HG03342 (cell line): Measurements from ENCODE around the gene PSMB8.

Experiments used
- ATAC-seq: cut with Tn5 transposase; IDR thresholded peaks from one replicate; pipeline ENCODE4 v1.9.1; 2021; ENCODE audit warnings: mild to moderate bottlenecking, moderate library complexity; ENCODE audit not compliant: unreplicated experiment

PSMB8 gene

GRCh38 chr6:32857156-32857891, 13.5 kb upstream of the PSMB8 start:
- no peak for ATAC-seq

GRCh38 chr6:32855467-32856174, 11.8 kb upstream of the PSMB8 start:
- no peak for ATAC-seq

GRCh38 chr6:32854376-32855178, 10.7 kb upstream of the PSMB8 start:
- ATAC-seq: no peak

DNA sequence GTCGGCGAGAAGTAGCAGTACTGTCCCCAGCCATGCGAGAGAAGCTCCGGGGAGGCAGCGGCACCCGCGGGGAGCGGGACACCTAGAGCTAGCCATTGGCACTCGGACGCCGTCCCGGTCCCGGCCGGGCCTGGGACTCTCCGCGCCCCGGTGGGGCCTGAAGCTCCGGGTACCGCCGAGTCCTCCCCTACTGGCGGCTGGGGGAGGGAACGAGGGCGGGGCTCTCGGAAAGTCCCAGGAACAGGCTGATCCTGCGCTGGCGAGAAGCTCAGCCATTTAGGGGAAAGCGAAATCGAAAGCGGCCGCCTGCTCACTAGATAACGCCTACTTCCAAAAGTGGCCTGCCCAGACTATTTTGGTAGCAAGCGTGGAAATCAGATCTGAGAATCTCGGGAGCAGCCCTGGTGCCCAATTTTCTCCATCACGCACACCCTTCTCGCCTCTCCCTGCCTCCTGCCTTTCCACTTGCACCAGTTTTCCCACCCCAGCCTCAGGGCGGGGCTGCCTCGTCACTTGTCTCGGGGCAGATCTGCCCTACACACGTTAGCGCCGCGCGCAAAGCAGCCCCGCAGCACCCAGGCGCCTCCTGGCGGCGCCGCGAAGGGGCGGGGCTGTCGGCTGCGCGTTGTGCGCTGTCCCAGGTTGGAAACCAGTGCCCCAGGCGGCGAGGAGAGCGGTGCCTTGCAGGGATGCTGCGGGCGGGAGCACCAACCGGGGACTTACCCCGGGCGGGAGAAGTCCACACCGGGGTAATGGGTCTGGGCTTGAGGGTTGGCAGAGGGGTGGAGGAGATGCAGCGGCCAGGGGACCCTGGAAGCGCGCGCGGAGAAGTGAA, 9.9 kb upstream of the PSMB8 start, which contains the start of the genes PSMB9 and TAP1:
Gene PSMB9, plus strand, starts transcription at position 652 of the 835 bp plus-strand sequence. Its CDS starts 38 bp downstream, at position 690.
Gene TAP1, minus strand, starts transcription at position 164 of the 835 bp plus-strand sequence. Its CDS starts 68 bp downstream, at position 96.
- peak; percentile 78 for ATAC-seq

DNA sequence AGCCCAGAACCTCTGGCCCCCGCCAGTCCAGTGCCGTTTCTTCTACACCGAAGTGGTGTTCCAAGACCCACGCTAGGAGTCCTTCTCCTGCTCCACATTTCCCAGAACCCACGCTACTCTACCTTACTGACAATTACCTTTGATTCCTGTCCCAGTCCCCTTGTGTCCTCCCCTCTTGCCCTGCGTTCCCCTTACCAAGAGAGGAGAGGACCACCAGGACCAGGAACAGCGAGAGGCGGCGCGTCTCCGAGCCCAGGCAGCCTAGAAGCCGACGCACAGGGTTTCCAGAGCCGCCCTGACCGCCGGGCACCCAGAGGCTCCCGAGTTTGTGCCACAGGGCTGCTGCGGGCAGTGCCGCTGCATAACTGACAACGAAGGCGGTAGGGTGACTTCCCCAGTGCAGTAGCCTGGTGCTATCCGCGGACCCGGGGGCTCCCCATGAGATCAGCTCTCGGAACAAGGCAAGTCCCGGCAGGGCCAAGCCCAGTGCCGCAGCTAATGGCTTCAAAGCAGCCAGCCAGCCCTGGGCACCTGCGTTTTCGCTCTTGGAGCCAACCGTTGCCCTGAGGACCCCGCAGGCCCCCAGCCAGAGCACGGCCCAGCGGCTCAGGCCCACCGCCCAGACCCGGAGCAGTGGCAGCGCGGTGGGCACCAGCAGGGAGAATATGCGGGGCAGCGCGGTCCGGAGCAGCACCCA, 9.1 kb upstream of the PSMB8 start:
- no peak for ATAC-seq

- ATAC-seq: no peak
Measured at GRCh38 chr6:32852018-32852843, 8.4 kb upstream of the PSMB8 start.

- no peak for ATAC-seq
Measured at GRCh38 chr6:32851025-32851424, 7.2 kb upstream of the PSMB8 start.

DNA sequence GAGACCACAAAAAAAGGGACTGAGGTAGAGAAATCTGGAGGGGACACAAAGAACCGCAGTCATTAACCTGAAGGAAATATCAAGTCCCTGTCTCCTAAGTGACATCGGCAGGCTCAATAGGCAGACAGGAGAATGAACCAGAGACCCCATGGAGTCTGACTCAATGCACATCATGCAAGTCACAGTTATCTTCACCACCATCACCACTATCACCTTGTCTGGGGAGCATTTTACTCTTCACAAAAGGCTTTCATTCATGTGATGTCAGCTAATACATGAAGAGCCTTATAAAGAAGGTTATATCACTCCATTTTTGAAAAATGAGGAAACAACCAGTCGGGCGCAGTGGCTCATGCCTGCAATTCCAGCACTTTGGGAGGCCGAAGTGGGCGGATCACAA, 5.3 kb upstream of the PSMB8 start:
- no peak for ATAC-seq

DNA sequence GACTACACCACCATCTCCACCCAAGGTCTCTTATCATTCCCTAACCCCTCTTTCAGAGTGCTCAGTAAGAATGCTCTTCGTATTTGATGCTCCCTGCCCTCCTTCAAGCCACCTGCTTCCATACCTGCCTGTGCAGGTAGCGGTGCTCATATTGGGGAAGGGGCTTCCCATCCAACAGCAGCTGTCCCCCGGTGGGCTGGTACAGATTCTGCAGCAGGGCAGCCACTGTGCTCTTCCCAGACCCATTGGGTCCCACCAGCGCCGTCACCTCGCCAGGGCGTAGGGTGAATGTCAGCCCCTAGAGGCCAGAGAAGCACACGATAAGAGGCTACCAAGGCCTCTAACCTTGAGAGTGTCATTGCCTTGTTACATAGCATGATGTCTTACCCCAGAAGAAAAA, 3.9 kb upstream of the PSMB8 start:
- no peak for ATAC-seq

DNA sequence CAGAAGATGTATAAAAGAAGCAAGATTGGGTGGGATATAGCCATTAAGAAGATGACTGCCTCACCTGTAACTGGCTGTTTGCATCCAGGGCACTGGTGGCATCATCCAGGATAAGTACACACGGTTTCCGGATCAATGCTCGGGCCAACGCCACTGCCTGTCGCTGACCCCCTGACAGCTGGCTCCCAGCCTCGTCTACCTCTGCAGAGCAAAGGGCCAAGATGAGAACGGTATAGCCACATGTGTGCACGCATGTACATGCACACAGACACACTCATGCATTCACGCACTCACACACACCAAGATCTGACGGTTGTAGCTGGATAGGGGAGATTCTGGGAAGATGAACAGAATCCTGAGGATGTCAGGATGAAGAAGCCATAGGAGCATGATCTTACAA, 3.2 kb upstream of the PSMB8 start:
- ATAC-seq: no peak

DNA sequence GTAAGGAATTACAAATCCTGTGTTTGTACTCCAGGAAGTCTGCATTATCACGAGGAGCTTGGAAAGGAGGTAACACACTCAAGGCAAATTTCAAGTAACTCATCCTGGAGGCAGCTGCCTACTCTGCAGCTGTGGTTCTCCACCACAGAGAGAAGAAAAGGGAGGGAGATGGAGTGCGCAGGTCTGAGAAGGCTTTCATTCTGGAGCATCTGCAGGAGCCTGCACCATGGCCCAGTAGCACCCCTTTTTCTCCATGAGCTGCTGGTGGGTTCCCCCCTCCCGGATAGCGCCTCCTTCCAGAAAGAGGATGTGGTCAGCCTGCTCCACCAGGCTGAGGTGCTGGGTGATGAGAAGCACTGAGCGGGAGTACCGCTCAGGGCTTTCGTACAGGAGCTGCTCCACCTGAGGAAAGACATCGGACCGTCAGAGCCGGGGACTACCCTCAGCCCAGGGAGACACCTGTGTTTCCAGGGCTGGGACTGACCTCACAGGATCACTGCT, 1.6 kb upstream of the PSMB8 start:
- ATAC-seq: no peak

- no peak for ATAC-seq
Measured at GRCh38 chr6:32844839-32845383, 1.1 kb upstream of the PSMB8 start.

GRCh38 chr6:32843331-32843978, 392 bp downstream of the PSMB8 start:
- no peak for ATAC-seq

GRCh38 chr6:32842690-32843089, 1.2 kb downstream of the PSMB8 start:
- no peak for ATAC-seq

DNA sequence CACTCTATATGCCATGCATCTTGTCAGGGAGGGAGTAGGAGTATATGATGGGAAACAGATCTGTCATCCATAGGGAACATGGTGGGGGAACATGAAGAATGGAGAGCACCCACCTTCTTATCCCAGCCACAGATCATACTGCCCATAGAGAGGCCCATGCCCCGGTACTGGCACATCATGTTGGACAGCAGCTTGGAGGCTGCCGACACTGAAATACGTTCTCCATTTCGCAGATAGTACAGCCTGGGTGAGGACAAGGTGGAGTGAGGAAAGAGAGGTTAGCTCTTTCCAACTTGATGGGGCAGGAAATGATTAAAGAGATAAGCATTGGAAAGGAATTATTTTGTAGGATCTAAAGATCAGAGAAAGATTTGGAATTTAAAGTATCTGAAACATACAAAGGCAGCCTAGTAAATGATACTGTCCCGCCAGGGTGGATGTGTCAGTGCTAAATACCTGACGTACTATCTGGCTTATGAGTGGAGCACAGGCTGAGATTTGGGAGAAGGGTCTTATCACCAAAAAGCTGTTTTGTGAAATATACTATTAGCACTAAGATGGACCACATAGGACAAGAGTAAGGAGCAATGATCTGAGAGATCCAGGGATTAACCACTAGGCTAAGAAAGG, 1.7 kb downstream of the PSMB8 start:
- no peak for ATAC-seq

DNA sequence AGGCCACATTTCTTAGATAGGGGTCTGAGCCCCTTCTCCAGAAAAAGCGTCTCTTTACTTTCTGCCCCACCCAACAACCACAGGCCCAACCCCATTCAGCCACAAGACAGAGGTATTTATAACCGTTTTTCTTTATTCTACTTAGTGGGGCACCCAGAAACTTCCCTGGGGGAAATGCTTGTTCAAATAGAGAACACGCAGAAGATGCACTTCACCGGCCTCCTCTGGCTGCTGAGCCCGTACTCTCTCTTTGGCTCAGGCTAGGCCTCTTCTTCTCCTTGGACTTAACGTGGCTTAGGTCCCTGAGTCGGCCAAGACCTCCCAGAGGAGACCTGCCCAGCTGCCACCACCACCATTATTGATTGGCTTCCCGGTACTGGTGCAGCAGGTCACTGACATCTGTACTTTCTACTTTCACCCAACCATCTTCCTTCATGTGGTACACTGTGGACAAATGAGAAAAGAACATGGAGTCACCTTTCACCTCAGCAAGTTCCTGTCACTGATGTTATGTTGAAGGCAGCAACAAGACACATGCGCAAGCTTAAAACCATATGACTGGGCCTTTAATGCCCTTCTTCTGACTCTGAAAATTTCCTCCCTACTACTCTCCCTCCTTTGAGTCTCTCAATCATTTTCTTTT, 3.1 kb downstream of the PSMB8 start:
- no peak for ATAC-seq

- no peak for ATAC-seq
Measured at GRCh38 chr6:32839356-32839755, 4.5 kb downstream of the PSMB8 start.
